ENCODE data around the gene TRPC3. TPM values are rescaled to one million over a fixed set of nuclear protein-coding genes. Genes with fewer than 3 reads are reported as not detected.

The TRPC3 gene
- total RNA-seq, 1 experiment from 2014 or later: 0.25 TPM

- BruUV-seq (replicated peaks): no TSS peak
- DNase-seq (ENCODE audit: low read depth, low spot score) (no peak), ATAC-seq (no peak)
- Histone ChIP-seq H3K4me2 (ENCODE audit: low read length) (no peak overlapping the region), H3K27me3 (ENCODE audit: insufficient read depth, low read length) (no peaks in the 10 kb centered on the region), H3K79me2 (ENCODE audit: insufficient read depth, low read length) (no peaks in the 10 kb centered on the region), H3K9ac (ENCODE audit: low read length) (no peak overlapping the region), H3K27ac (ENCODE audit: low read depth, low read length) (no peak overlapping the region), H3K9me2 (ENCODE audit: insufficient read depth) (no peaks in the 10 kb centered on the region), H2AFZ (ENCODE audit: low read depth, low read length, poor library complexity, severe bottlenecking) (no peak overlapping the region), H4K20me1 (ENCODE audit: insufficient read depth) (no peaks in the 10 kb centered on the region), H3K36me3 (ENCODE audit: control insufficient read depth in 1 of 2, insufficient read depth in 2 of 2, low read length in 2 of 2) (no peaks in the 10 kb centered on the region), H3K4me1 (ENCODE audit: control insufficient read depth in 1 of 2, insufficient read depth in 2 of 2, low read length in 2 of 2) (no peaks in the 10 kb centered on the region), H3K9me3 (ENCODE audit: control insufficient read depth in 1 of 2, insufficient read depth in 1 of 2, low read depth in 1 of 2, low read length in 2 of 2) (no peaks in the 10 kb centered on the region), H3K4me3 (replicated peaks in 1 of 2; ENCODE audit: low read depth in 1 of 2, low read length in 2 of 2) (no peak overlapping the region)
- ChIA-PET POLR2A (no interaction called here), CTCF (no interaction called here), RAD21 (ENCODE audit: low non-redundant PET in 1 of 2, low total read pairs in 2 of 2, uncharacterized antibody in 2 of 2, unreplicated experiment in 2 of 2) (no interaction called here)
- TF ChIP-seq JUND (IDR thresholded peaks at IDR 0.05): no peak
- intact Hi-C loops (cut with micrococcal nuclease): no loop called here
Measured at GRCh38 chr4:121876070-121876469, 75.8 kb downstream of the TRPC3 start.

GRCh38 chr4:121875652-121876051, 76.2 kb downstream of the TRPC3 start:
- Histone ChIP-seq H2AFZ (ENCODE audit: low read depth, low read length, poor library complexity, severe bottlenecking) (no peak overlapping the region), H3K27ac (ENCODE audit: low read depth, low read length) (no peak overlapping the region), H3K4me3 (replicated peaks in 1 of 2; ENCODE audit: low read depth in 1 of 2, low read length in 2 of 2) (no peak overlapping the region), H3K9me3 (ENCODE audit: control insufficient read depth in 1 of 2, insufficient read depth in 1 of 2, low read depth in 1 of 2, low read length in 2 of 2) (no peaks in the 10 kb centered on the region), H3K9me2 (ENCODE audit: insufficient read depth) (no peaks in the 10 kb centered on the region), H4K20me1 (ENCODE audit: insufficient read depth) (no peaks in the 10 kb centered on the region), H3K4me1 (ENCODE audit: control insufficient read depth in 1 of 2, insufficient read depth in 2 of 2, low read length in 2 of 2) (peaks cover 0 to 2% of the 10 kb centered on the region in 2 experiments; a peak in 2 of 4 replicates), H3K36me3 (ENCODE audit: control insufficient read depth in 1 of 2, insufficient read depth in 2 of 2, low read length in 2 of 2) (no peaks in the 10 kb centered on the region), H3K9ac (ENCODE audit: low read length) (no peak overlapping the region), H3K27me3 (ENCODE audit: insufficient read depth, low read length) (no peaks in the 10 kb centered on the region), H3K4me2 (ENCODE audit: low read length) (no peak overlapping the region), H3K79me2 (ENCODE audit: insufficient read depth, low read length) (no peaks in the 10 kb centered on the region)
- TF ChIP-seq ZNF274 (IDR thresholded peaks at IDR 0.05; ENCODE audit: low read depth, low read length): no peak
- TF ChIP-seq ZFX (IDR thresholded peaks at IDR 0.05): no peak
- TF ChIP-seq POLR2A (IDR thresholded peaks at IDR 0.05; ENCODE audit: borderline replicate concordance, extremely low read depth, insufficient read depth, insufficient read length): no peak
- no peak for TF ChIP-seq ELF1 (IDR thresholded peaks at IDR 0.05; ENCODE audit: borderline replicate concordance, low read depth)
- TF ChIP-seq, protein P1, sequence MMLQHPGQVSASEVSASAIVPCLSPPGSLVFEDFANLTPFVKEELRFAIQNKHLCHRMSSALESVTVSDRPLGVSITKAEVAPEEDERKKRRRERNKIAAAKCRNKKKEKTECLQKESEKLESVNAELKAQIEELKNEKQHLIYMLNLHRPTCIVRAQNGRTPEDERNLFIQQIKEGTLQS (IDR thresholded peaks at IDR 0.05): no peak
- TF ChIP-seq EGR1 (IDR thresholded peaks at IDR 0.05; ENCODE audit: low read depth): no peak
- TF ChIP-seq CBX3 (IDR thresholded peaks at IDR 0.05; ENCODE audit: low read depth): no peak
- TF ChIP-seq EZH2phosphoT487 (IDR thresholded peaks at IDR 0.05; ENCODE audit: borderline replicate concordance): no peak
- no peak for TF ChIP-seq SIN3A (IDR thresholded peaks at IDR 0.05; ENCODE audit: low read depth)
- no peak for TF ChIP-seq RAD21 (IDR thresholded peaks at IDR 0.05; ENCODE audit: low read depth)
- no peak for TF ChIP-seq FOSL1 (IDR thresholded peaks at IDR 0.05; ENCODE audit: low read depth)
- no peak for TF ChIP-seq CTCF (IDR thresholded peaks at IDR 0.05 in 2 of 3, conservative IDR thresholded peaks at IDR 0.05 in 1 of 3; ENCODE audit: borderline replicate concordance in 1 of 3, insufficient read depth in 1 of 3, low read depth in 2 of 3, low read length in 2 of 3)
- TF ChIP-seq, protein P2, sequence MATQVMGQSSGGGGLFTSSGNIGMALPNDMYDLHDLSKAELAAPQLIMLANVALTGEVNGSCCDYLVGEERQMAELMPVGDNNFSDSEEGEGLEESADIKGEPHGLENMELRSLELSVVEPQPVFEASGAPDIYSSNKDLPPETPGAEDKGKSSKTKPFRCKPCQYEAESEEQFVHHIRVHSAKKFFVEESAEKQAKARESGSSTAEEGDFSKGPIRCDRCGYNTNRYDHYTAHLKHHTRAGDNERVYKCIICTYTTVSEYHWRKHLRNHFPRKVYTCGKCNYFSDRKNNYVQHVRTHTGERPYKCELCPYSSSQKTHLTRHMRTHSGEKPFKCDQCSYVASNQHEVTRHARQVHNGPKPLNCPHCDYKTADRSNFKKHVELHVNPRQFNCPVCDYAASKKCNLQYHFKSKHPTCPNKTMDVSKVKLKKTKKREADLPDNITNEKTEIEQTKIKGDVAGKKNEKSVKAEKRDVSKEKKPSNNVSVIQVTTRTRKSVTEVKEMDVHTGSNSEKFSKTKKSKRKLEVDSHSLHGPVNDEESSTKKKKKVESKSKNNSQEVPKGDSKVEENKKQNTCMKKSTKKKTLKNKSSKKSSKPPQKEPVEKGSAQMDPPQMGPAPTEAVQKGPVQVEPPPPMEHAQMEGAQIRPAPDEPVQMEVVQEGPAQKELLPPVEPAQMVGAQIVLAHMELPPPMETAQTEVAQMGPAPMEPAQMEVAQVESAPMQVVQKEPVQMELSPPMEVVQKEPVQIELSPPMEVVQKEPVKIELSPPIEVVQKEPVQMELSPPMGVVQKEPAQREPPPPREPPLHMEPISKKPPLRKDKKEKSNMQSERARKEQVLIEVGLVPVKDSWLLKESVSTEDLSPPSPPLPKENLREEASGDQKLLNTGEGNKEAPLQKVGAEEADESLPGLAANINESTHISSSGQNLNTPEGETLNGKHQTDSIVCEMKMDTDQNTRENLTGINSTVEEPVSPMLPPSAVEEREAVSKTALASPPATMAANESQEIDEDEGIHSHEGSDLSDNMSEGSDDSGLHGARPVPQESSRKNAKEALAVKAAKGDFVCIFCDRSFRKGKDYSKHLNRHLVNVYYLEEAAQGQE (IDR thresholded peaks at IDR 0.05; ENCODE audit: low read depth): no peak
- TF ChIP-seq SP1 (IDR thresholded peaks at IDR 0.05; ENCODE audit: low read depth): no peak
- TF ChIP-seq EZH2 (IDR thresholded peaks at IDR 0.05): no peak
- TF ChIP-seq YY1 (IDR thresholded peaks at IDR 0.05; ENCODE audit: extremely low read depth, insufficient replicate concordance, low read depth, low read length): no peak
- TF ChIP-seq CEBPB (IDR thresholded peaks at IDR 0.05; ENCODE audit: low read depth): no peak
- TF ChIP-seq JUND (IDR thresholded peaks at IDR 0.05): no peak
- no peak for TF ChIP-seq MAX (IDR thresholded peaks at IDR 0.05)
- BruUV-seq (replicated peaks): no TSS peak
- CTCF ChIA-PET: no interaction called here
- DNase-seq (ENCODE audit: low read depth, low spot score) (no peak), ATAC-seq (no peak)
- POLR2A ChIA-PET: no interaction called here
- RAD21 ChIA-PET (ENCODE audit: low non-redundant PET in 1 of 2, low total read pairs in 2 of 2, uncharacterized antibody in 2 of 2, unreplicated experiment in 2 of 2): no interaction called here
- intact Hi-C loops (cut with micrococcal nuclease): no loop called here

Data from HCT116 (cell line).